Measurements from ENCODE around the gene EOLA1. TPM values are rescaled to one million over a fixed set of nuclear protein-coding genes. Genes with fewer than 3 reads are reported as not detected.

The EOLA1 gene
- total RNA-seq, 4 donors from 2014 or later = 9.7 to 20.7 (median 11.6) TPM

- peaks cover 0 to 26% (median 0%) of the 10 kb centered on the region in 3 donors for H3K4me1 ChIP-seq
- no peaks in the 10 kb centered on the region for H3K27me3 ChIP-seq
- no peak for ATAC-seq
- peak overlapping the region; percentile 88 to 99 (median 90) for H3K27ac ChIP-seq
- H3K4me3 ChIP-seq = peak overlapping the region; percentile 72 to 100
- 11 to 19% methylated on average over 2 to 4 of the region's 10 CpGs for WGBS, 2 donors (ENCODE audit: low coverage in 1 of 2)
- H3K9me3 ChIP-seq = no peaks in the 10 kb centered on the region
- TF ChIP-seq, protein P1, sequence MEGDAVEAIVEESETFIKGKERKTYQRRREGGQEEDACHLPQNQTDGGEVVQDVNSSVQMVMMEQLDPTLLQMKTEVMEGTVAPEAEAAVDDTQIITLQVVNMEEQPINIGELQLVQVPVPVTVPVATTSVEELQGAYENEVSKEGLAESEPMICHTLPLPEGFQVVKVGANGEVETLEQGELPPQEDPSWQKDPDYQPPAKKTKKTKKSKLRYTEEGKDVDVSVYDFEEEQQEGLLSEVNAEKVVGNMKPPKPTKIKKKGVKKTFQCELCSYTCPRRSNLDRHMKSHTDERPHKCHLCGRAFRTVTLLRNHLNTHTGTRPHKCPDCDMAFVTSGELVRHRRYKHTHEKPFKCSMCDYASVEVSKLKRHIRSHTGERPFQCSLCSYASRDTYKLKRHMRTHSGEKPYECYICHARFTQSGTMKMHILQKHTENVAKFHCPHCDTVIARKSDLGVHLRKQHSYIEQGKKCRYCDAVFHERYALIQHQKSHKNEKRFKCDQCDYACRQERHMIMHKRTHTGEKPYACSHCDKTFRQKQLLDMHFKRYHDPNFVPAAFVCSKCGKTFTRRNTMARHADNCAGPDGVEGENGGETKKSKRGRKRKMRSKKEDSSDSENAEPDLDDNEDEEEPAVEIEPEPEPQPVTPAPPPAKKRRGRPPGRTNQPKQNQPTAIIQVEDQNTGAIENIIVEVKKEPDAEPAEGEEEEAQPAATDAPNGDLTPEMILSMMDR (IDR thresholded peaks at IDR 0.05) = no peak
- TF ChIP-seq EP300 (IDR thresholded peaks at IDR 0.05) (no peak), POLR2AphosphoS5 (IDR thresholded peaks at IDR 0.05) (no peak), POLR2A (IDR thresholded peaks at IDR 0.05) (no peak)
- peaks cover 0 to 30% of the 10 kb centered on the region in 2 donors for H3K36me3 ChIP-seq
Measured at GRCh38 chrX:149504226-149504914, 36.4 kb upstream of the EOLA1 start.

- ATAC-seq = peak; percentile 94
- Histone ChIP-seq H3K9me3 (no peaks in the 10 kb centered on the region), H3K27me3 (no peaks in the 10 kb centered on the region), H3K27ac (peak within 1 kb of the TSS; percentile 88 to 99 (median 90)), H3K36me3 (peaks cover 0 to 23% of the 10 kb centered on the region in 2 donors), H3K4me3 (peak within 1 kb of the TSS; percentile 72 to 100), H3K4me1 (peaks cover 0 to 26% (median 0%) of the 10 kb centered on the region in 3 donors)
- WGBS, 2 donors (ENCODE audit: low coverage in 1 of 2) = 0 to 21% methylated on average over 5 to 19 of the region's 54 CpGs
- TF ChIP-seq POLR2A (IDR thresholded peaks at IDR 0.05) = peak; percentile 97 to 98
- peak; percentile 82 for TF ChIP-seq POLR2AphosphoS5 (IDR thresholded peaks at IDR 0.05)
- TF ChIP-seq EP300 (IDR thresholded peaks at IDR 0.05) = no peak
- TF ChIP-seq, protein P1 (IDR thresholded peaks at IDR 0.05) = no peak
Measured at GRCh38 chrX:149504915-149505651, 35.7 kb upstream of the EOLA1 start, which contains the start of gene IDS. IDS (minus strand) TSS chrX:149505306; CDS start chrX:149505137, 169 bp downstream.

DNA sequence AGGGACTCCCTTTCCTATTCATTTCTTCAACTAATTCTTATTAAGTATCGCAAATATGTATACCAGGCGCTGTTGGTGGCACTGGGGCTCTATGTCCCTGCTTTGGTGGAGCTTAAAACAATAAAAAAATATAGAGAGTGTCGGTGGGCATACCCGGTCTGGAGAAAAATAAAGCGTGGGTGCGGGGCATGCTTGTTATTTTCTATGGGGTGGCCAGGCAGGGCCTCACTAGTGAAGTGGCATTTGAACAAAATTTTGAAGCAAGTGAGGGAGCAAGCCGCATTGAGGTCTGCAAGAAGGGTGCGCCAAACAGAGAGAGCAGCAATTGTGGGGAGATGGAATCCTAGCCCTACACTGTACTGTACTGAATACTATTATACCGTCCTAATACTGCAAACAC, 35.1 kb upstream of the EOLA1 start:
- 83 to 100% methylated on average over 1 to 7 of the region's 9 CpGs for WGBS, 2 donors (ENCODE audit: low coverage in 1 of 2)
- no peak for ATAC-seq
- Histone ChIP-seq H3K27me3 (no peaks in the 10 kb centered on the region), H3K36me3 (peaks cover 0 to 18% of the 10 kb centered on the region in 2 donors), H3K27ac (peak overlapping the region in 3 of 4 donors; percentile 76 to 90 (median 89)), H3K4me1 (peaks cover 0 to 26% (median 0%) of the 10 kb centered on the region in 3 donors), H3K9me3 (no peaks in the 10 kb centered on the region), H3K4me3 (peak overlapping the region in 1 of 2 donors; percentile 72)
- TF ChIP-seq POLR2AphosphoS5 (IDR thresholded peaks at IDR 0.05) (no peak), POLR2A (IDR thresholded peaks at IDR 0.05) (no peak), EP300 (IDR thresholded peaks at IDR 0.05) (no peak)

DNA sequence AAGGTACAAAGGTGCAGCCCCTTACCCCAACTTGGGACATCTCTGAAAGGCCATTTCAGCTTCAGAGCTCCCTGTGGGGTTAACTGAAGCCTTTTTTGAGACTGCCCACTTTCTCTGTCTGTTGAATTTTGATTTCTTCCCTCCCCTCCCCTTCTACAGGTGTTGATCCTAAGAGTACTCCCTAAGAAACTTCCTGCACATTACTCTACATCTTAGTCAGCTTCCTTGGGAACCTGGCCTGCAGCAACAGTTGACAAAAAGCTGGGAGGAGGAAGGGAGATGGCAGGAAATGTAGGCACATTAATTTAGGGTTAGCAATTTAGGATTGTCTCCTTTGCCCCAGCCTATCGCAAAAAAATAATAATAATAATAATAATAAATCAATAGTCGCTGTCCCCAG, 34.5 kb upstream of the EOLA1 start:
- no peak overlapping the region for H3K27ac ChIP-seq
- WGBS, 2 donors (ENCODE audit: low coverage in 1 of 2) = 70 to 80% methylated on average over 1 of the region's 2 CpGs
- ATAC-seq = no peak

GRCh38 chrX:149508467-149508866, 32.3 kb upstream of the EOLA1 start:
- H3K27me3 ChIP-seq = no peaks in the 10 kb centered on the region
- H3K36me3 ChIP-seq = no peaks in the 10 kb centered on the region
- no peak for ATAC-seq
- peaks cover 0 to 7% (median 0%) of the 10 kb centered on the region in 3 donors for H3K4me1 ChIP-seq
- 50 to 67% methylated on average over 1 of the region's 1 CpG for WGBS, 2 donors (ENCODE audit: low coverage in 1 of 2)
- H3K4me3 ChIP-seq = no peak overlapping the region
- H3K27ac ChIP-seq = no peak overlapping the region
- no peaks in the 10 kb centered on the region for H3K9me3 ChIP-seq
- TF ChIP-seq, protein P1 (IDR thresholded peaks at IDR 0.05) = no peak
- TF ChIP-seq EP300 (IDR thresholded peaks at IDR 0.05) = no peak
- no peak for TF ChIP-seq POLR2AphosphoS5 (IDR thresholded peaks at IDR 0.05)
- no peak for TF ChIP-seq POLR2A (IDR thresholded peaks at IDR 0.05)

More for the DNA sequence above, 34.5 kb upstream of the EOLA1 start:
- TF ChIP-seq, protein P1 (IDR thresholded peaks at IDR 0.05) = no peak
- TF ChIP-seq POLR2AphosphoS5 (IDR thresholded peaks at IDR 0.05) (no peak), POLR2A (IDR thresholded peaks at IDR 0.05) (no peak), EP300 (IDR thresholded peaks at IDR 0.05) (no peak)
- H3K36me3 ChIP-seq = peaks cover 0 to 11% of the 10 kb centered on the region in 2 donors
- peaks cover 0 to 26% (median 0%) of the 10 kb centered on the region in 3 donors for H3K4me1 ChIP-seq
- no peak overlapping the region for H3K4me3 ChIP-seq
- H3K9me3 ChIP-seq = no peaks in the 10 kb centered on the region
- no peaks in the 10 kb centered on the region for H3K27me3 ChIP-seq
